ENCODE results near the gene PEX14.

The PEX14 gene

GRCh38 chr1:10667861-10668761 lies 193.4 kb downstream of the PEX14 start:
- DNase-seq: peak; percentile 78

DNA sequence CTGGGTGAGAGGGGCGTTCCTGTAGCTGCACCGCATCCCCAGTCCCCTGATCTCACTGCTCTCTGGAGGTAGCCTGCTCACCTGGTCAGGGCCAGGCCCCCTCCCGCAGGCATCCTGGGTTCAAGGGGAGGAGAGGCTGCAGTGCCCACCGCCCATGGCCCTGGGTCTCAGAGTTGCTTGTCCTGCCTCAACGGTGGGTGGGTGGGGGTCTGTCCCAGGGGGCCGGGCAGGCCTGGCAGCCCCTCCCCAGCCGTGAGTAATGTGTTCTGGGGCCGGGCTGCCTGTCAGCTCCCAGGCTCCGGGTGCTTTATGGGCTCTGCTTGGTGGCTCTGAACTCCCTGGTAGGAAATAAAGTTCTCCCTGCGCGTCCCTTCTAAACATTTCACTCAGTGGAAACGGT lies 194.8 kb downstream of the PEX14 start:
- no peak for DNase-seq

DNA sequence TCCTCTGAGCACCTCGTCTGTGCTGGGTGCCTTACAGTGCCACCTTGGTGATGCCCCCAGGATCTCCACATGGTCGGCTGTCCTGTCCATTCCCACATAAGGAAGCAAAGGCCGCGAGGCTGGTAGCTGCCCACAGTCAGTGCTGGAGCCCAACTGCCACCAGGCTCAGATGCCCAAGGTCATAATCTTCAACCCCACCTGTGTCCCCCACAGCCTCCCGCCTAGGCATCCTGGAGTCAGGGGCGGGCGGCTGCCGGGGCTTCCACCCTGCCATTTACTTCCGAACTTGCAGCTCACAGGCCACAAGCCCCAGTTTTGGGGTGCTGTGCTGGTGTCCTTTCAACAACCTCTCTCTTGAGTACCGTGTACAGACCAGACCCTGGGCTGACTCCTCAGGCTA lies 195.4 kb downstream of the PEX14 start:
- no peak for DNase-seq

DNA sequence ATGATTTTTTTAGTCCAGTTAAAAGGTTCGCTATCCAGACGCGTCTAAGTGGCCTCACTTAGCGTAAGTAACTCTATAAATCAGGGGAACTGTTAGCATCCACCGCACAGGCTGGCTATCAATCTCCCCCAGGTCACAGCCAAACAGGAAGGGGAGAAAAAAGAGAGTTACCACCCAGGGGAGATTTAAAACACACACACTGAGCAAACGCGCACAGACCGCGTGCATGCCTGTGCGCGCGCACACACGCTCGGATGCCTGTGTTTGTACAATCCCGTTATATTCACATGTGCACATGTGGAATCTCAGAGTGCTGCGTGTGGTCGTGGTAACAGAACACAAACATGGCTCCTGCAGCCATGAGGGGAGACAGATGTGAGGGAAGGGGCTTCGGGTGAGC lies 196.3 kb downstream of the PEX14 start:
- DNase-seq: peak; percentile 84

GRCh38 chr1:10671622-10672342 lies 197.0 kb downstream of the PEX14 start:
- peak; percentile 74 for DNase-seq

DNA sequence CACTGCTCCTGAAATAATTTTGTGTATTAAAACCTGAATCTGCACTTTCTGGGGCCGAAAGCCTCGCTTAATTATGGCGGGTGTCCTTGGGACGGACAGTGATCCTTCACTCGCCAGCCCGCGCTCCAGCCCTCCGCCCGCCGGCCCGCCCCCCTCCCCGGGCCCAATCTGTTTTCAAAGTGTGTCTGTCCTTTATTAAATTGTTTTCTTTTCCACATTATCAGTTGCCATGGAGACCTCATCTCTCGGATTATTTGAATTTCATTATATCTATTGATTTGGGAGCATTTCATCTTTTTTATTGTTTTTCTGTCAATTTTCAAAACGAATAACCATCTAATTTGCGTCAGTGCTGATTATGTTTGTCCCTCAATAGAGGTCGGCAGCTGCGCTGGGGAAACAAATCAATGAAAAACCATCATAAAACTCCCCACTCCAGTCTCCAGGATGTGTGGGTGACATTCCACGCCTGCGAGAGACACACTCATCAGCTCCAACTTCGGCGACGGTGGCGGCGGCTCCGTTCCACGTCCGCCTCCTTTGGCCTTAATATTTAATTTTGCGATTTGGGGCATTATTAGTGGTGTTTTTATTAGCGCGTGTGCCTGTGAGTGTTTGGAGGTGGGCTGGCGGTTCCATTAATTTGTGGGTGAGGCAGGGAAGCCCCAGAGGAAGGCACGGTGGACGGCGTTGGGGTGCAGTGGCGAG lies 197.7 kb downstream of the PEX14 start:
- DNase-seq: peak; percentile 73

- DNase-seq: peak; percentile 61
Measured at GRCh38 chr1:10673109-10673711, 198.5 kb downstream of the PEX14 start.

DNA sequence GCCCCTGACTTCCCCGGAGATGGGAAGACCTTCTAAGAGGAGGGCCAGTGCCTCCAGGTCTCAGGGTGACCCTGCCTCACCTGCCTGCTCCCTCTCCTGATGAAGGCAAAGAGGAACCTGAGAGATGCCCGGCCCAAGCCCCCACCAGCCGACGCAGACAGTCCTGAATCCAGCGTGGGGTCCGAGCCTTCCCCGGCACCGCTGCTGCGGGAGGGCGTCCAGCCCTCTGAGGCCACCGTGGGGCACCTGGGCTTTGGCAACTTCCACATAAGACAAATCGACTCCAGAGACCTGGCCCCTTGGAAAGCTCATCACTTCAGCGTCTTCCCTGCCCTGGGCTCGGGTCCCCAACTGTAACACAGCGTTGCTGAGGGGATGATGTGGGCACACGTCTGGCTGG lies 199.5 kb downstream of the PEX14 start:
- DNase-seq: no peak

- peak; percentile 14 for DNase-seq
Measured at GRCh38 chr1:10674700-10675609, 200.2 kb downstream of the PEX14 start.

DNA sequence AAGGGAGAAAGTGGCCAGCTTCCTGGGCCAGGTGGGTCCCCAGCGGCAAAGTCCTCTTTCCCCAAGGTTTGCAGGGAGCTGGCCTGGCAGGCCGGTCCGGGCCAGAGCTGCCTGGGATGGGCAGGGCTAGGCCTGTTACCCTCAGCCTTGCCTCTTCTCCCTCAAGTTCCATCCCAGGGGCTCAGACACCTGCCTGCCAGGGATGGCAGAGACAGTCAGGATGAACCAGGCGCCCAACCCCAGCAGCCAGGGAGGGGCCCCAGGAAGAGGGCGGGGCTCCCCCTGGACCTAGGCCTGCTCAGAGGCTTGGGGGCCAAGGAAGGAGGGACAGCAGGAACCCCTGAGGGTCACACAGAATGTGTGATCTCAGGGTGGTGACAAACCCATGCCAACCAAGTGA lies 201.1 kb downstream of the PEX14 start:
- DNase-seq: no peak

GRCh38 chr1:10676963-10677362 lies 202.2 kb downstream of the PEX14 start:
- peak; percentile 63 for DNase-seq

DNA sequence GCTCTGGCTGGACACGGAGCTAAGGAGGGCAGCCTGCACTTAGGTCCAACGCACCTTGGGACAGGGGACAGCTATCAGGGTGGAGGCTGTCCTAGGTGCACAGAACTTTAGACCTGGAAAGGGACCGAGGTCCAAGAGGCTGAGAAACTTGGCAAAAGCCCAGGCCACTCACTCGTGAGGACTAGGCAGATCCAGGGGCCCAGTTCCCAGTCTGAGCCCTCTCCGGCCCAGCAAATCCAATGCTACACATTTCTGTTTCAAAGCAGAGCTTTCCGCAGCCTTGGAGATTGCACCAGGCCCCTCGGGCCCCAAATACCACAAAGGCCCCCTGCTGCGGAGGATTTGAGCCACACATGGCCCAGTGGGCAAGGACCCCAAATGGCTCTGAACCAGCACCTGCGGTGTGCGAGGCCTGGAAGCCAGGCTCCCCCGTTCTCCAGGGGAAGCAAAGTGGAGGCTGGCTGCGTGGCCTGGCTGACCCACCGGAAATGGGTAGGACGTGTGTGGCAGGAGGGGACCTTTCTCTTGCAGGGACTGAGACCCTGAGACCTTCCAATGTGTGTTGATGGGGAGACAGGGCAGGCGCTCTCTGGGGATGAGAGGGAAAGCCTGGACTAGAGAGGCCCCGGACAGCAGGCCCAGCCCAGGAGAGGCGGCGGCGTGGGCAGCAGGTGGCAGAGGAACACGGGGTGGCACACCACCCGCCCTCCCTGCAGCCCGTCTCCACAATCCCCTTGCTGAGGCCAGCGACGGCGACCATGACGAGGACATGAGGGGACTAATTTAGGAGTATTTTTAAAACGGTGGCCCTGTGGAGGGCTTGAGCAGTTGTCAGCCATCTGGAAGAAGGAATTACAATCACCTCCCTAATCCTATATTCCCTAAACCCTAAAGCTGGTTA lies 203.0 kb downstream of the PEX14 start:
- DNase-seq: peak; percentile 72

DNA sequence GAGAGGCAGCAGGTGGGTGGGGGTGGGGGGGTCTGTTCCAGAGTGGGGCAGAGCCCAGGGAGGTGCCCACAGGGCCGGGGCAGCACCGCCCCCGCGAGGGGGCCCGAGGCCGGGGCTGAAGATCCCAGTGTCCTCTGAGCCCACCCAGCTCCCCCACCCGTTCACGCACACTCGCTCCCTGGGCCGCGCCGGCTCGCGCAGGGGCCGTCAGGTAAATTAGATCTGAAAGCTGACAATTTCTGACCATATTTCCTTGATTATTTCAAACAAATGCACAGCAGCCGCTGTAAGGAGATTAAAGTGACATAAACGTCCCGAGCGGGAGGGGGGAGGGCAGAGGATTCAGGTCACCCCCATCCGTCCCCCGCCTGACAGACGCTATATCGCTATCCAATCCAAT lies 203.7 kb downstream of the PEX14 start:
- peak; percentile 63 for DNase-seq

- peak; percentile 64 for DNase-seq
Measured at GRCh38 chr1:10678852-10679251, 204.1 kb downstream of the PEX14 start.

GRCh38 chr1:10679496-10680220 lies 204.9 kb downstream of the PEX14 start:
- DNase-seq: peak; percentile 92

Measured in eye (tissue), 1 donor.